Measurements from ENCODE around the gene SLC38A10.
"Not testable (repeated sequence)": the region's sequence is repeated elsewhere in the genome, so short reads cannot be mapped to it uniquely, and the experiment has no call there.

The SLC38A10 gene

GRCh38 chr17:81232616-81233241 lies 62.4 kb downstream of the SLC38A10 start:
- no peak for DNase-seq (ENCODE audit: low read depth in 1 of 2, low spot score in 1 of 2)

GRCh38 chr17:81231766-81232581 lies 63.1 kb downstream of the SLC38A10 start:
- DNase-seq (ENCODE audit: low read depth in 1 of 2, low spot score in 1 of 2), result no peak

- no peak for DNase-seq (ENCODE audit: low read depth in 1 of 2, low spot score in 1 of 2)
Measured at GRCh38 chr17:81231121-81231645, 63.9 kb downstream of the SLC38A10 start.

- DNase-seq (ENCODE audit: low read depth in 1 of 2, low spot score in 1 of 2), result no peak
Measured at GRCh38 chr17:81230043-81230820, 64.9 kb downstream of the SLC38A10 start.

GRCh38 chr17:81229666-81229920 lies 65.5 kb downstream of the SLC38A10 start:
- no peak for DNase-seq (ENCODE audit: low read depth in 1 of 2, low spot score in 1 of 2)

GRCh38 chr17:81228834-81229665 lies 66.1 kb downstream of the SLC38A10 start:
- no peak for DNase-seq (ENCODE audit: low read depth in 1 of 2, low spot score in 1 of 2)

GRCh38 chr17:81228420-81228819 lies 66.7 kb downstream of the SLC38A10 start:
- no peak for DNase-seq (ENCODE audit: low read depth in 1 of 2, low spot score in 1 of 2)

GRCh38 chr17:81227630-81228029 lies 67.5 kb downstream of the SLC38A10 start:
- DNase-seq (ENCODE audit: low read depth in 1 of 2, low spot score in 1 of 2), result not testable (repeated sequence)

- no peak for DNase-seq (ENCODE audit: low read depth in 1 of 2, low spot score in 1 of 2)
Measured at GRCh38 chr17:81223762-81224130, 71.4 kb downstream of the SLC38A10 start.

GRCh38 chr17:81222906-81223761 lies 72.0 kb downstream of the SLC38A10 start, which contains the start of gene CEP131:
TSS of gene CEP131 (minus strand) at chr17:81222965. CDS start at chr17:81220056, 2,909 bp downstream.
- peak; percentile 100 for DNase-seq (ENCODE audit: low read depth in 1 of 2, low spot score in 1 of 2)

GRCh38 chr17:81222620-81222905 lies 72.5 kb downstream of the SLC38A10 start:
- DNase-seq (ENCODE audit: low read depth in 1 of 2, low spot score in 1 of 2), result no peak

GRCh38 chr17:81221842-81222619 lies 73.1 kb downstream of the SLC38A10 start:
- DNase-seq (ENCODE audit: low read depth in 1 of 2, low spot score in 1 of 2), result no peak

- DNase-seq (ENCODE audit: low read depth in 1 of 2, low spot score in 1 of 2), result no peak
Measured at GRCh38 chr17:81221371-81221841, 73.7 kb downstream of the SLC38A10 start.

- DNase-seq (ENCODE audit: low read depth in 1 of 2, low spot score in 1 of 2), result no peak
Measured at GRCh38 chr17:81219476-81220180, 75.5 kb downstream of the SLC38A10 start.

- no peak for DNase-seq (ENCODE audit: low read depth in 1 of 2, low spot score in 1 of 2)
Measured at GRCh38 chr17:81218991-81219390, 76.1 kb downstream of the SLC38A10 start.

GRCh38 chr17:81218459-81218858 lies 76.6 kb downstream of the SLC38A10 start:
- DNase-seq (ENCODE audit: low read depth in 1 of 2, low spot score in 1 of 2), result no peak

- DNase-seq (ENCODE audit: low read depth in 1 of 2, low spot score in 1 of 2), result no peak
Measured at GRCh38 chr17:81217491-81217890, 77.6 kb downstream of the SLC38A10 start.

- no peak for DNase-seq (ENCODE audit: low read depth in 1 of 2, low spot score in 1 of 2)
Measured at GRCh38 chr17:81213978-81214377, 81.1 kb downstream of the SLC38A10 start.

GRCh38 chr17:81212365-81212764 lies 82.7 kb downstream of the SLC38A10 start:
- no peak for DNase-seq (ENCODE audit: low read depth in 1 of 2, low spot score in 1 of 2)

Measured in stimulated activated CD4-positive, alpha-beta T cell treated with anti-CD3 and anti-CD28 coated beads, Interleukin-15, amount 100 ng/mL, for 1 hour (primary cell).